GM21423 (cell line): ENCODE results near the gene STPG2.

Experiments used
- ATAC-seq: cut with Tn5 transposase; IDR thresholded peaks from one replicate; pipeline ENCODE4 v1.9.1; 2021; ENCODE audit warnings: mild to moderate bottlenecking, moderate library complexity; ENCODE audit not compliant: unreplicated experiment

The STPG2 gene

GRCh38 chr4:97836662-97837061 is 306.6 kb downstream of the STPG2 start:
- ATAC-seq: no peak

GRCh38 chr4:97828646-97829045 is 314.6 kb downstream of the STPG2 start:
- no peak for ATAC-seq

DNA sequence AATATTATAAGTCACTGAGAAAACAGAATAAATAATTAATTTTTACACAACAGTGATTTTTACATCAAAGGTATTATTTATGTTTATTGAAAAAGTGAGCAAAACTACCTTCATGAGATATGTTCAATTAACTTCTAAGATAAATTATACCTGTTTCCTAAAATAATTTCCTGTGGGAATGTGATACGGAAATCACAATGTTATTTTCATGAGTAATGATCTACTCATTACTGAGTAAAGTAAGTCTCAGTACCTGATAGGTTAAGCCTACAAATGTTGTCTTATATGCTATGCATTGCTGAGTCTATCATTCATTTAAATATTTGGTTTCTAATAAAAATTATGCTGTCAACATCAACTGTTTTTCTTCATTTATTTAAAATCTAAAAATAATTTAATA is 324.0 kb downstream of the STPG2 start:
- ATAC-seq: no peak

DNA sequence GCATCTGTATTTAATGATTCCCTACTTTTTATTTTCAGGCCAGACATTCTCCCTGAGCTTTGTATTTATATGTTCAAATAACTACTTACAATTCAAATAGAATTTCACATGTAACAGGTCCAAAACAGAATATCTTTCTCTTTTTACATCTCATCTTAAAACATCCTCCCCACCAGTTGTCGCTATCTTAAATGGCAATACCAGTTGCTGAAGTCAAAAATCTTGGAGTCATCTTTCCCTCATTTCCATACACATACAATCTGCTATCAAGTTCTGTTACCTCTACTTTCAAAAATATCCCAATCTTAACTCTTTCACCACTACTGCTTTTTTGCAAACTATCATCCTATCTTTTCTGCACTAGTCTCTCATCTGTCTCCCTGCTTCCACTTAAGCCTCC is 330.5 kb downstream of the STPG2 start:
- ATAC-seq: no peak

DNA sequence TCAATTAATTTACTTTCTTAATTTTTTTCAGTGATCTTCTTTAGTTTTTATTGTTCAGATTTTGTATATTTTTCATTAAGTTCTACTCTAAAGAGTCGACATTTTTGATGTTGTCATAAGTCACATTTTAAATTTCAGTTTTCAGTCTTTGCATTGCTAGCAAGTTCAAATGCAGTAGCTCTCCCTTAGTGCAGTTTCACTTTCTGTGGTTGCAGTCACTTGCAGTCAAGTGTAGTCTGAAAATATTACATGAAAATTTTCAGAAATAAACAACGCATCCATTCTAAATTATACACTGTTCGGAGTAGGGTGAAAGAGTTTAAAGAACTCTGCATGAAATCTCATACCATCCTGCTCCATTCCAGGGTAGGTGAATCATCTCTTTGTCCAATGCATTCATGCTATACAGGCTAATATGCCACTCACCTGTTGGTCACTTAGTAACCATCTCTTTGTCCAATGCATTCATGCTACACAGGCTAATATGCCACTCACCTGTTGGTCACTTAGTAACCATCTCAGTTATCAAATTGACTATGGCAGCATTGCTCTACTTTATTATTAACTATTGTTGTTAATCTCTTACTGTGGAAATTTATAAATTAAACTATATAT is 356.9 kb downstream of the STPG2 start:
- no peak for ATAC-seq

DNA sequence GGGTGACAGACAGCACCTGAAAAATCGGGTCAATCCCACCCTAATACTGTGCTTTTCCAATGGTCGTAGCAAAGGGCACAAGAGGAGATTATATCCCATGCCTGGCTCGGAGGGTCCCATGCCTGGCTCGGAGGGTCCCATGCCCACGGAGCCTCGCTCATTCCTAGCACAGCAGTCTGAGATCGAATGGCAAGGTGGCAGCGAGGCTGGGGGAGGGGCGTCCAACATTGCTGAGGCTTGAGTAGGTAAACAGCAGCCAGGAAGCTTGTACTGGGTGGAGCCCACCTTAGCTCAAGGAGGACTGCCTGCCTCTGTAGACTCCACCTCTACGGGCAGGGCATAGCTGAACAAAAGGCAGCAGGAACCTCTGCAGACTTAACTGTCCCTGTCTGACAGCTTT is 365.1 kb downstream of the STPG2 start:
- no peak for ATAC-seq

- no peak for ATAC-seq
These were observed 368.8 kb downstream of the STPG2 start for GRCh38 chr4:97774347-97774989.

DNA sequence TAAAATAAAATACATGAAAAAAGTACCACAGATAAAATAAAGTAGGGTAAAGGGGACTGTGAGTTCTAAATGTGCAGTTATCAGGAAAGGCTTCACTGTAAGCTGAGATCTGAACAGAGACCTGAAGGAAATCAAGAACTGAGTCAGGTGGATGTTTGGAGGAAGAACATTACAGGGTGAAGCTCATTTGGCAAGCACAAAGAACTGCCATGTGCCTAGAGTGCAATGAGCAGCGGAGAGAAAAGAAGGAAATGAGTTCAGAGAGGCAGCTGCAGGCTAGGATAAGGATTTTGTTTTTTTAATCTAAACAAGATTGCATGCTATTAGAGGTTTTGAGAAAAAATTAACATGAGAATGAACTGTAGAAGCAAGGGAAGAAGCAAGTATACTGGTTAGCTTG is 373.1 kb downstream of the STPG2 start:
- ATAC-seq: no peak

- no peak for ATAC-seq
These were observed 381.2 kb downstream of the STPG2 start for GRCh38 chr4:97762115-97762512.

GRCh38 chr4:97761445-97762114 is 381.7 kb downstream of the STPG2 start:
- ATAC-seq: no peak

DNA sequence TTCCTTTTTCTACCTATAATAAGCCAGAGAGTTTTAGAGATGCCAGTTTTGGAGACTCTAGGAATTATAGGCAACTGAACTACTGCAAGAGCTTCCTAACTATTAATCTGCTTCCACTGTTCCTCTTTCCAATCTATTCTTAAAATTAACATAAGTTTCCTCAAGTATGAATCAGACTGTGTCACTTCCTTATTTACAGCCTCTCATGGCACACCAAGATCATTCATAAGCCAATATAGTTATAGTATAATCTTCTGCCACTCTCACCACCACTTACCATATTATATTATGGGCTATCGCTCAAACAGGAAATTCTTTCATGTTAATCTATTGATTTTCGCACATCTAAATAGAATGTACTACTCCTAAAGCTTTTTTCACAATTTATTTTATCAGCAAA is 383.5 kb downstream of the STPG2 start:
- no peak for ATAC-seq

GRCh38 chr4:97752599-97752998 is 390.7 kb downstream of the STPG2 start:
- ATAC-seq: no peak

- ATAC-seq: no peak
These were observed 395.3 kb downstream of the STPG2 start for GRCh38 chr4:97747945-97748344.

GRCh38 chr4:97720869-97721432 is 422.3 kb downstream of the STPG2 start:
- no peak for ATAC-seq

DNA sequence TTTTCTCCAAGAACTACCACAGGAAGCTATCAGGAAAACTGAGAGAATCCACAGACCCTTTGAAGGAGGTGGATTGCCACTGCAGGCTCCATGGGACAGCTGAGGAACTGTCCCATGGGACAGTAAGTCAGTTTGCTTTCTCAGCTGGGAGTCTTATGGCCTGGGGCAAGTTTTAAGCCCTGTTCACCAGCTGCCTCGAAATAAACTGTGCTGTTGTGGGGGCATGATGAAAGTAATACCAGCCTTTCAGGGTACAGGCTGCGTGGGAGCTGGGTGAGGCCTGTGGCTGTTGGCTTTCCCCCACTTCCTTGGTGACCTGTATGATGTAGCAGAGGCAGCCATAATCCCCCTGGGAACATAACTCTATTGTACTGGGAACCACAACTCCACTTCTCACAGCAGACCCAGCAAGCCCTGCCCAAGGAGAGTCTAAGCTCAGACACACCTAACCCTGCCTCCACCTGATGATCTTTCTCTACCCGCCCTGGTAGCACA is 452.1 kb downstream of the STPG2 start:
- ATAC-seq: no peak

DNA sequence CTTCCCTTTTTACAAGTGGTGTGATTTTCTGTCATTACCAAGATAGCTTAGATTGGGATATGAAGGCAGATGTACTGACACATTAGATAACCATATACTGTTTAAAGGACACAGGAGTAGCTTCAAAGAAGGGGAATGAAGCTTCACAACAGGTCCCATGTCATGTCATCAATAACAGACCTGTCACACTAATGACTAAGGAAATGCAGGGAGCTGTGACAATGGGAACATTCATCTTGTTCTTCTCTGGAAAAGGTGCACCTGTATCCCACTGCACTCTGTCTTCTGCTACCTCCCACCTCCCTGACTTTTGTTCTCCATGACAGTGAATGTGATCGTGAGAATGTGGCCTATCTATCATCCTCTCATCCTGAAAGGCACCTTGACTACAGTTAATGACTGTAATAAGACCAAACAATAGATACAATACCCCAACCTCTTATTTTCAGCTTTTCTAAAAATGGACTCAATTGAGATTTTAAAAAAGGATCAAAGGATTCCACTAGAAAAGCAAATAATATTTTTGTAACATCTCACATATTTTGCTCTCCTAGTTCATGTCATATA is 472.5 kb downstream of the STPG2 start:
- no peak for ATAC-seq

DNA sequence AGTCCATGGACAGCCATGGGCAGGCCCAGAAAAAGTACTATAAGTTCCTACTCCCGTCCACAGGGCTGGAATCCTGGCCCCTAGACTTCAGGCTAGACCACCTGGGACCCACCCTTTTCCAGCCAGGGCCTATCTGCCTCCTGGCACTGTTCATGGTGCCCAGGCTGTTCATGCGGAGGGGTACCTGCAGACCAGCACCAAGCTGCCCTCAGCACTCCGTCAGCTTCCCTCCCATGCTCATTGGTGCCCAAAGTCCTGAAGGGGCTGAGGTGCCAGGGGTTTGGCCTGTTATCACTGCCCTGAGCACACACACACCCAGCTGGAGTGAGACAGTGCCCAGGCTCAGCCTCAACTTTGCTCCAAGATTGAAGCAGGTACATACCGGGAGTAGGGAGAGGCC is 477.7 kb downstream of the STPG2 start:
- no peak for ATAC-seq

- ATAC-seq: no peak
These were observed 478.5 kb downstream of the STPG2 start for GRCh38 chr4:97664741-97665140.

DNA sequence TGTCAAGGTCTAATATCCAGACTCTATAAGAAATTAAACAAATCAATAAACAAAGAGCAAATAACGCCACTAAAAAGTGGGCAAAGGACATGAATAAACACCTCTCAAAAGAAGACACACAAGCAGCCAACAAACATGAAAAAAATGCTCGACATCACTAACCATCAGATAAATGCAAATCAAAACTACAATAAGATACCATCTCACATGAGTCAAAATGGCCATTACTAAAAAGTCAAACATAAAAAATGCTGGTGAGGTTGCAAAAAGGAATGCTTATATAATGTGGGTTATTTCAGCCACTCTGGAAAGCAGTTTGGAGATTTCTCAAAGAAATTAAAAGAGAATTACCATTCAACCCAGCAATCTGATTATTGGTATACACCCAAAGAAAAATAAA is 481.1 kb downstream of the STPG2 start:
- ATAC-seq: no peak

DNA sequence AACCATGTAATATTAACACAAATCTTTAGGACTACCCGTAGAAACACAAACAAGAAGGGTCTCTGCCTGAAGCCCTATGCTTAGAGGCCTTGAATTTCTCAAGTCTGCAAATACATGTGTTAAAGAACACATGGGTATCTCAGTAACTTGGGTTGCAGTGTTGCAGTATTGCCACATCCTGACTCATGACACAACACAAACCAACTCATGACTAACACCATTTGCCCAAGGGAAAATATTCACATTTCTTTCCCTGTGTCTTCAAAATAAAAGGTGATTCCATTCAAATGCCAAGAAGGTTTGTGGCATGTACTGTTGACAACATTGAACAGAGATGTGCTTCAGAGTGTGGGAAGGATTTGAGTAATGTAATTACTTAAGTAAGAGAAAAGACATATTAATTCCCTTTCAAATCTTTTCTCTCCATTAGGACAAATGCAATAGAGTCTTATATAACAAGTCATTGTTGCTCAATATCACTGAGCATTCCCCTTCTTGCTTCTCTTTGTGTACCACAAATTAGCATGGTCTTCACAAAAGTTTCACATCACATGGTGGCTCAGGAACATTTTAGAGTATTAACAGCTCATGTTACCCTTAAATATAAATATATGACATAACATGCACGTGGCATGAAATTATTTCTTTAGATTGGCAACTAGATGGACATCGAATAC is 487.1 kb downstream of the STPG2 start:
- no peak for ATAC-seq

DNA sequence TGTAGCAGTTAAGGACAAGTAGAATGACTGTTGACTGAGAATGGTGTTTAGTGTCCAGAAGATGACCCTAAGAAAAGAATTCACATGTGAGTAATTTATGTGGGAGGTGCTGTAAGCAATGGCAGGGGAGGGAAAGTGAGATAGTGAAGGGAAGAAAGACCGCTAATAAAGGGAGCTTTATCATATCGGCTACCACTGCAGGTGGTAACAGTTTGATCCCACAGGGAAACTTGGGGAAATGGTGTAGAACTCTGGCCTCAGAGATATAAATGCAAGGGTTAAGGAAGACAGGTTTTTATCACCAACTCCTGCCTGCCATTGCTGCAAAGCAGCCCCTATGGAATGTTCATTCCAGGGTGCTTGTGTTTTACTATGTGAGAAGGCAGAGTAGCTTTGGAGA is 489.6 kb downstream of the STPG2 start:
- no peak for ATAC-seq
